IMR-90 (cell line): ENCODE data around the gene ACVR1. TPM values are rescaled to one million over a fixed set of nuclear protein-coding genes. Genes with fewer than 3 reads are reported as not detected.

Experiments used
- ATAC-seq: fragments of 200-7000 bp; cut with Tn5 transposase; 2 replicates; pipeline ENCODE4 v1.9.1; 2020; ENCODE audit warnings: low read depth, mild to moderate bottlenecking, moderate library complexity
- BruUV-seq: library from RNA; stranded (reverse); fragments of 400-500 nt; replicated peaks from 2 replicates; lab custom pipeline; 2021; lab: Mats Ljungman, UMichigan
- CTCF ChIA-PET: fragments of 300-600 bp; formaldehyde crosslinking; extraction: SDS; loops from one replicate; lab custom pipeline; 2021; ENCODE audit warnings: antibody characterized with exemption; lab: Yijun Ruan, JAX
- POLR2A ChIA-PET: fragments of 300-600 bp; sonication (Branson Sonifier 250); formaldehyde crosslinking; loops from one replicate; lab custom pipeline; 2022; ENCODE audit warnings: antibody characterized with exemption; ENCODE audit not compliant: unreplicated experiment; lab: Charles Lee
- DNase-seq: peaks from one replicate; pipeline ENCODE4 v3.0.0; 2013
- H2AFZ ChIP-seq: replicated peaks from 2 replicates; pipeline ENCODE3; 2013; ENCODE audit warnings: low read length, mild to moderate bottlenecking; ENCODE audit not compliant: poor library complexity
- H2AK5ac ChIP-seq: 2 replicates; pipeline ENCODE4 v1.6.1; 2013; ENCODE audit warnings: low read depth, low read length, inconsistent platforms
- H2AK9ac ChIP-seq: replicated peaks from 2 replicates; pipeline ENCODE3; 2013; ENCODE audit warnings: mild to moderate bottlenecking, low read depth, low read length, moderate library complexity; ENCODE audit not compliant: poor library complexity
- H2BK120ac ChIP-seq: 2 replicates; pipeline ENCODE4 v1.6.1; 2013; ENCODE audit warnings: low read depth, low read length, inconsistent platforms
- H2BK15ac ChIP-seq: 3 replicates; pipeline ENCODE4 v1.6.1; 2013; ENCODE audit warnings: low read depth, low read length, inconsistent platforms
- H2BK20ac ChIP-seq: 2 replicates; pipeline ENCODE4 v1.6.1; 2013; ENCODE audit warnings: low read depth, mild to moderate bottlenecking, inconsistent platforms, low read length, moderate library complexity
- H2BK5ac ChIP-seq: 2 replicates; pipeline ENCODE4 v1.6.1; 2013; ENCODE audit warnings: mild to moderate bottlenecking, low read depth, low read length, inconsistent platforms; ENCODE audit not compliant: poor library complexity, severe bottlenecking
- H3K14ac ChIP-seq: replicated peaks from 2 replicates; pipeline ENCODE4 v1.6.1; 2013; ENCODE audit warnings: low read depth, low read length, inconsistent platforms
- H3K18ac ChIP-seq: 2 replicates; pipeline ENCODE4 v1.6.1; 2013; ENCODE audit warnings: low read depth, low read length, control low read depth
- H3K23ac ChIP-seq: 2 replicates; pipeline ENCODE4 v1.6.1; 2013; ENCODE audit warnings: low read depth, low read length, inconsistent platforms
- H3K27ac ChIP-seq: 2 replicates; pipeline ENCODE4 v1.5.1; 2013; ENCODE audit warnings: mild to moderate bottlenecking, control low read depth, low read length; ENCODE audit not compliant: insufficient read depth
- H3K27me3 ChIP-seq: 2 replicates; pipeline ENCODE4 v1.6.1; 2013; ENCODE audit warnings: low read length; ENCODE audit not compliant: control insufficient read depth, insufficient read depth
- H3K36me3 ChIP-seq: 2 replicates; pipeline ENCODE4 v1.6.1; 2013; ENCODE audit warnings: low read length, mixed read lengths; ENCODE audit not compliant: control insufficient read depth, insufficient read depth
- H3K4ac ChIP-seq: 2 replicates; pipeline ENCODE4 v1.6.1; 2013; ENCODE audit warnings: low read depth, low read length, inconsistent platforms
- H3K4me1 ChIP-seq: 2 replicates; pipeline ENCODE4 v1.6.1; 2013; ENCODE audit warnings: low read length, mixed read lengths; ENCODE audit not compliant: control insufficient read depth, insufficient read depth
- H3K4me2 ChIP-seq: 2 replicates; pipeline ENCODE4 v1.6.1; 2013; ENCODE audit warnings: low read depth, mild to moderate bottlenecking, control low read depth, low read length, moderate library complexity
- H3K4me3 ChIP-seq: 2 replicates; pipeline ENCODE4 v1.5.1; 2013; ENCODE audit warnings: low read depth, mild to moderate bottlenecking, control low read depth, low read length, moderate library complexity; ENCODE audit not compliant: insufficient read depth
- H3K56ac ChIP-seq: 2 replicates; pipeline ENCODE4 v1.6.1; 2013; ENCODE audit warnings: low read length, inconsistent platforms; ENCODE audit not compliant: insufficient read depth; ENCODE audit errors: extremely low read depth
- H3K79me1 ChIP-seq, 2 experiments: 2 replicates each; pipeline ENCODE4 v1.6.1; 2013; ENCODE audit warnings: low read length in 2 of 2, inconsistent platforms in 1 of 2, low read depth in 1 of 2
- H3K9ac ChIP-seq: 2 replicates; pipeline ENCODE4 v1.6.1; 2013; ENCODE audit warnings: low read depth, low read length, control low read depth
- H3K9me1 ChIP-seq: 2 replicates; pipeline ENCODE4 v1.6.1; 2013; ENCODE audit warnings: low read length, inconsistent platforms; ENCODE audit not compliant: insufficient read depth
- H3K9me3 ChIP-seq: 2 replicates; pipeline ENCODE4 v1.6.1; 2013; ENCODE audit warnings: low read length; ENCODE audit not compliant: control insufficient read depth, insufficient read depth
- H4K20me1 ChIP-seq: 2 replicates; pipeline ENCODE4 v1.6.1; 2013; ENCODE audit warnings: low read length, inconsistent platforms; ENCODE audit not compliant: insufficient read depth
- H4K5ac ChIP-seq: 2 replicates; pipeline ENCODE4 v1.6.1; 2013; ENCODE audit warnings: mild to moderate bottlenecking, low read depth, low read length, control low read depth
- H4K8ac ChIP-seq, 2 experiments: 2 replicates each; pipeline ENCODE4 v1.6.1; 2013; ENCODE audit warnings: low read depth in 2 of 2, low read length in 2 of 2, control low read depth in 1 of 2, inconsistent platforms in 1 of 2
- H4K91ac ChIP-seq: 2 replicates; pipeline ENCODE4 v1.6.1; 2013; ENCODE audit warnings: low read depth, low read length, inconsistent platforms; ENCODE audit not compliant: insufficient read depth
- BHLHE40 ChIP-seq: fragments of 150-350 bp; IDR thresholded peaks from 2 replicates; pipeline ENCODE4 v1.6.1; 2016; ENCODE audit warnings: mild to moderate bottlenecking, low read depth, low read length
- CEBPB ChIP-seq: IDR thresholded peaks from 2 replicates; pipeline ENCODE4 v1.6.1; 2012; ENCODE audit warnings: low read depth, low read length, improper control_type of control experiment
- CHD1 ChIP-seq: IDR thresholded peaks from 2 replicates; pipeline ENCODE4 v1.6.1; 2012; ENCODE audit warnings: low read depth, low read length, improper control_type of control experiment
- ELK1 ChIP-seq: fragments of 150-350 bp; IDR thresholded peaks from 2 replicates; pipeline ENCODE4 v1.6.1; 2016; ENCODE audit warnings: low read depth, mild to moderate bottlenecking, low read length, moderate library complexity, borderline replicate concordance
- FOS ChIP-seq: fragments of 150-350 bp; IDR thresholded peaks from 2 replicates; pipeline ENCODE4 v1.6.1; 2016; ENCODE audit warnings: low read depth, low read length
- MAFK ChIP-seq: IDR thresholded peaks from 2 replicates; pipeline ENCODE4 v1.6.1; 2012; ENCODE audit warnings: low read depth, low read length, improper control_type of control experiment
- MAZ ChIP-seq: IDR thresholded peaks from 2 replicates; pipeline ENCODE4 v1.6.1; 2012; ENCODE audit warnings: low read depth, mild to moderate bottlenecking, low read length, improper control_type of control experiment, moderate library complexity, borderline replicate concordance
- MXI1 ChIP-seq: IDR thresholded peaks from 2 replicates; pipeline ENCODE4 v1.6.1; 2012; ENCODE audit warnings: low read depth, mild to moderate bottlenecking, low read length, moderate library complexity, borderline replicate concordance
- NFE2L2 ChIP-seq: fragments of 150-350 bp; IDR thresholded peaks from 2 replicates; pipeline ENCODE4 v1.6.1; 2016; ENCODE audit warnings: low read depth, mild to moderate bottlenecking, low read length
- POLR2A ChIP-seq: IDR thresholded peaks from 2 replicates; pipeline ENCODE4 v1.6.1; 2012; ENCODE audit warnings: mild to moderate bottlenecking, low read depth, low read length
- RAD21 ChIP-seq: IDR thresholded peaks from 2 replicates; pipeline ENCODE4 v1.6.1; 2012; ENCODE audit warnings: low read length, improper control_type of control experiment
- RCOR1 ChIP-seq: IDR thresholded peaks from 2 replicates; pipeline ENCODE4 v1.6.1; 2012; ENCODE audit warnings: mild to moderate bottlenecking, low read length, improper control_type of control experiment; ENCODE audit not compliant: insufficient replicate concordance
- RFX5 ChIP-seq: IDR thresholded peaks from 2 replicates; pipeline ENCODE4 v1.8.0; 2012; ENCODE audit warnings: low read depth, mild to moderate bottlenecking, low read length, moderate library complexity
- SMC3 ChIP-seq: fragments of 150-350 bp; IDR thresholded peaks from 2 replicates; pipeline ENCODE4 v1.6.1; 2016; ENCODE audit warnings: low read depth, mild to moderate bottlenecking, antibody characterized with exemption, low read length, moderate library complexity
- USF2 ChIP-seq: fragments of 150-350 bp; IDR thresholded peaks from 2 replicates; pipeline ENCODE4 v1.6.1; 2017; ENCODE audit warnings: mild to moderate bottlenecking, antibody characterized with exemption, low read length, low read depth
- WGBS, 2 experiments: methylation state at CpG; one replicate each; pipeline versions ENCODE4 v1.1.5 to v1.1.7; 2013; ENCODE audit warnings: missing lambda C conversion rate in 2 of 2; ENCODE audit not compliant: insufficient read length in 1 of 2; ENCODE audit errors: extremely low coverage in 2 of 2; 5-methylcytosine and 5-hydroxymethylcytosine counted together
- dilution Hi-C: fragments of 300-500 bp; cut with HindIII; formaldehyde crosslinking; loops from one replicate; pipeline ENCODE4 v1.14.3; 2018; ENCODE audit warnings: low sequenced_read_pairs; ENCODE audit not compliant: unreplicated experiment
- in situ Hi-C: fragments of 300-500 bp; cut with MboI; formaldehyde crosslinking; loops from 3 replicates; pipeline ENCODE4 v1.14.3; 2019; ENCODE audit warnings: low sequenced_read_pairs, inconsistent platforms, mixed read lengths
- intact Hi-C: fragments of 100-400 bp; cut with micrococcal nuclease; formaldehyde crosslinking; loops from 2 replicates; pipeline ENCODE4 v1.10.0; 2022
- polyA plus RNA-seq, 3 experiments: library from polyadenylated mRNA; depleted of rRNA; stranded (reverse); fragments of >200 nt; gene quantifications; 2 replicates each; pipeline ENCODE4 v1.2.3, GENCODE V29; 2012; ENCODE audit warnings: low replicate concordance in 1 of 3
- total RNA-seq: library from RNA; depleted of rRNA; stranded (reverse); fragments of >200 nt; gene quantifications from 2 replicates; pipeline ENCODE4 v1.2.3, GENCODE V29; 2012

Gene ACVR1
- total and polyA plus RNA-seq, 2 of the 4 experiments (the other 2 are of a cell fraction) = 21.1 to 40.8 TPM

GRCh38 chr2:157803952-157804351 is 72.2 kb downstream of the ACVR1 start:
- no peaks in the 10 kb centered on the region for H3K9me1 ChIP-seq
- no peak overlapping the region for H3K4me3 ChIP-seq
- H3K18ac ChIP-seq = no peak overlapping the region
- H3K23ac ChIP-seq = no peak overlapping the region
- no peak overlapping the region for H4K91ac ChIP-seq
- H3K56ac ChIP-seq = no peak overlapping the region
- no peak overlapping the region for H2AFZ ChIP-seq
- dilution Hi-C loops = no loop called here
- no peak overlapping the region for H3K14ac ChIP-seq
- no peak overlapping the region for H2AK5ac ChIP-seq
- ChIA-PET CTCF (interaction anchor here (1.4 kb wide), 1 partner anchor 11 kb away, joined by 4 read pairs; no protein-coding TSS in a partner anchor), POLR2A (no interaction called here)
- no TSS peak for BruUV-seq
- H2BK5ac ChIP-seq = no peak overlapping the region
- no peak overlapping the region for H3K9ac ChIP-seq
- DNase-seq (no peak), ATAC-seq (no peak)
- no peak overlapping the region for H2BK15ac ChIP-seq
- no peak overlapping the region for H2AK9ac ChIP-seq
- H3K36me3 ChIP-seq = peaks cover 2% of the 10 kb centered on the region; the same call in 1 of the 2 replicates
- H3K4ac ChIP-seq = no peak overlapping the region
- no peak overlapping the region for H2BK20ac ChIP-seq
- in situ Hi-C loops = no loop called here
- TF ChIP-seq RFX5 (no peak), RCOR1 (no peak), CEBPB (no peak), FOS (no peak), BHLHE40 (no peak), POLR2A (no peak), MAZ (no peak), CHD1 (no peak), NFE2L2 (no peak), MXI1 (no peak), SMC3 (no peak), USF2 (no peak), MAFK (no peak), ELK1 (no peak), RAD21 (no peak)
- peaks cover 21 to 47% of the 10 kb centered on the region in 2 experiments for H3K79me1 ChIP-seq
- H3K4me2 ChIP-seq = no peak overlapping the region
- H2BK120ac ChIP-seq = no peak overlapping the region
- no peaks in the 10 kb centered on the region for H3K4me1 ChIP-seq
- no peaks in the 10 kb centered on the region for H3K27me3 ChIP-seq
- H4K20me1 ChIP-seq = peaks cover 2% of the 10 kb centered on the region; the same call in 1 of the 2 replicates
- no peaks in the 10 kb centered on the region for H3K9me3 ChIP-seq
- intact Hi-C loops = no loop called here
- no peak overlapping the region for H4K5ac ChIP-seq
- no peak overlapping the region for H4K8ac ChIP-seq
- no peak overlapping the region for H3K27ac ChIP-seq
- 100% methylated on average over 1 of the region's 3 CpGs; no CpG with 5 or more reads in 1 of the 2 experiments for WGBS, 2 experiments
